MM.1S (cell line): ENCODE data around the gene MYL2.

ENCODE experiments used
- DNase-seq: peaks from one replicate; pipeline ENCODE4 v3.0.0-alpha.2; 2015
- H2AFZ ChIP-seq: fragments of 300-600 bp; sonication (generic); 2 replicates; pipeline ENCODE4 v1.6.0; 2016; ENCODE audit warnings: antibody characterized with exemption, low read length
- H3F3A ChIP-seq: fragments of 300-600 bp; sonication (generic); 2 replicates; pipeline ENCODE4 v1.6.1; 2016; ENCODE audit warnings: mild to moderate bottlenecking, antibody characterized with exemption, low read length, moderate library complexity, mixed read lengths; ENCODE audit not compliant: insufficient read depth
- H3K27ac ChIP-seq: fragments of 300-600 bp; sonication (generic); 2 replicates; pipeline ENCODE4 v1.5.1; 2016; ENCODE audit warnings: mild to moderate bottlenecking, low read length
- H3K27me3 ChIP-seq: fragments of 300-600 bp; sonication (generic); replicated peaks from 2 replicates; pipeline ENCODE4 v1.6.0; 2016; ENCODE audit warnings: low read length; ENCODE audit not compliant: insufficient read depth
- H3K36me3 ChIP-seq: fragments of 300-600 bp; sonication (generic); replicated peaks from 2 replicates; pipeline ENCODE4 v1.6.1; 2016; ENCODE audit warnings: mild to moderate bottlenecking, low read length, mixed read lengths; ENCODE audit not compliant: insufficient read depth
- H3K4me1 ChIP-seq: fragments of 300-600 bp; sonication (generic); 2 replicates; pipeline ENCODE4 v1.6.1; 2016; ENCODE audit warnings: low read length, mixed read lengths
- H3K4me2 ChIP-seq: fragments of 300-600 bp; sonication (generic); 2 replicates; pipeline ENCODE4 v1.6.0; 2016; ENCODE audit warnings: low read depth, low read length
- H3K4me3 ChIP-seq: fragments of 300-600 bp; sonication (generic); 2 replicates; pipeline ENCODE4 v1.5.1; 2016; ENCODE audit warnings: low read length, mixed read lengths
- H3K79me2 ChIP-seq: fragments of 300-600 bp; sonication (generic); 2 replicates; pipeline ENCODE4 v1.6.1; 2016; ENCODE audit warnings: mixed run types, low read length, mixed read lengths
- H3K9ac ChIP-seq: fragments of 300-600 bp; sonication (generic); 2 replicates; pipeline ENCODE4 v1.6.1; 2016; ENCODE audit warnings: low read length, mixed read lengths
- H3K9me2 ChIP-seq: fragments of 300-600 bp; sonication (generic); replicated peaks from 2 replicates; pipeline ENCODE4 v1.6.1; 2016; ENCODE audit warnings: mild to moderate bottlenecking, low read length, mixed read lengths; ENCODE audit not compliant: insufficient read depth
- H3K9me3 ChIP-seq: fragments of 300-600 bp; sonication (generic); replicated peaks from 2 replicates; pipeline ENCODE4 v1.6.1; 2016; ENCODE audit warnings: mild to moderate bottlenecking, low read length, mixed read lengths; ENCODE audit not compliant: insufficient read depth
- H4K20me1 ChIP-seq: fragments of 300-600 bp; sonication (generic); 2 replicates; pipeline ENCODE4 v1.6.1; 2016; ENCODE audit warnings: mild to moderate bottlenecking, low read length, moderate library complexity, mixed read lengths; ENCODE audit not compliant: insufficient read depth
- CTCF ChIP-seq: fragments of 300-600 bp; sonication (generic); IDR thresholded peaks from 2 replicates; pipeline ENCODE4 v1.5.1; 2016; ENCODE audit warnings: antibody characterized with exemption, low read length, mixed read lengths
- EZH2 ChIP-seq: fragments of 300-600 bp; sonication (generic); optimal IDR thresholded peaks from 2 replicates; pipeline ENCODE3; 2017; ENCODE audit warnings: low read depth, mild to moderate bottlenecking, antibody characterized with exemption, low read length, mixed read lengths
- EZH2phosphoT487 ChIP-seq: fragments of 300-600 bp; sonication (generic); IDR thresholded peaks from 2 replicates; pipeline ENCODE4 v1.6.1; 2018; ENCODE audit warnings: antibody characterized with exemption, low read length

Gene MYL2

GRCh38 chr12:110880651-110881050 is 39.7 kb downstream of the MYL2 start:
- no peak for TF ChIP-seq CTCF
- no peak for TF ChIP-seq EZH2phosphoT487
- TF ChIP-seq EZH2: no peak
- Histone ChIP-seq H3F3A (no peaks in the 10 kb centered on the region), H3K36me3 (no peaks in the 10 kb centered on the region), H3K4me1 (no peaks in the 10 kb centered on the region), H3K9me3 (no peaks in the 10 kb centered on the region), H3K79me2 (no peaks in the 10 kb centered on the region), H3K9me2 (no peaks in the 10 kb centered on the region), H4K20me1 (no peaks in the 10 kb centered on the region), H3K4me3 (no peak overlapping the region), H3K27ac (no peak overlapping the region), H3K4me2 (no peak overlapping the region), H2AFZ (no peak overlapping the region), H3K27me3 (no peaks in the 10 kb centered on the region), H3K9ac (no peak overlapping the region)
- DNase-seq: no peak

- H3K4me3 ChIP-seq: no peak overlapping the region
- H3K27ac ChIP-seq: no peak overlapping the region
- no peaks in the 10 kb centered on the region for H3K9me3 ChIP-seq
Observed at GRCh38 chr12:110874781-110875180, 45.6 kb downstream of the MYL2 start.

GRCh38 chr12:110874351-110874750 is 46.0 kb downstream of the MYL2 start:
- Histone ChIP-seq H3K27ac (no peak overlapping the region), H3K4me3 (no peak overlapping the region), H4K20me1 (no peaks in the 10 kb centered on the region), H3K4me1 (no peaks in the 10 kb centered on the region), H3K9ac (no peak overlapping the region), H3K36me3 (no peaks in the 10 kb centered on the region), H2AFZ (no peak overlapping the region), H3K4me2 (no peak overlapping the region), H3K9me3 (no peaks in the 10 kb centered on the region), H3F3A (no peaks in the 10 kb centered on the region), H3K9me2 (no peaks in the 10 kb centered on the region), H3K27me3 (no peaks in the 10 kb centered on the region), H3K79me2 (no peaks in the 10 kb centered on the region)
- TF ChIP-seq CTCF: no peak
- no peak for TF ChIP-seq EZH2
- TF ChIP-seq EZH2phosphoT487: no peak
- no peak for DNase-seq

More at GRCh38 chr12:110874781-110875180, 45.6 kb downstream of the MYL2 start:
- no peaks in the 10 kb centered on the region for H4K20me1 ChIP-seq
- no peaks in the 10 kb centered on the region for H3K79me2 ChIP-seq
- H2AFZ ChIP-seq: no peak overlapping the region
- H3K27me3 ChIP-seq: no peaks in the 10 kb centered on the region
- H3K4me2 ChIP-seq: no peak overlapping the region
- no peak for TF ChIP-seq EZH2
- no peak for TF ChIP-seq EZH2phosphoT487
- no peak for DNase-seq
- H3F3A ChIP-seq: no peaks in the 10 kb centered on the region
- H3K9ac ChIP-seq: no peak overlapping the region
- H3K36me3 ChIP-seq: no peaks in the 10 kb centered on the region
- H3K9me2 ChIP-seq: no peaks in the 10 kb centered on the region
- no peaks in the 10 kb centered on the region for H3K4me1 ChIP-seq

- no peak overlapping the region for H3K27ac ChIP-seq
Observed at GRCh38 chr12:110872100-110872499, 48.3 kb downstream of the MYL2 start.

More at GRCh38 chr12:110872100-110872499, 48.3 kb downstream of the MYL2 start:
- H2AFZ ChIP-seq: no peak overlapping the region
- H3K79me2 ChIP-seq: no peaks in the 10 kb centered on the region
- no peaks in the 10 kb centered on the region for H3K9me2 ChIP-seq
- no peaks in the 10 kb centered on the region for H3F3A ChIP-seq
- H3K27me3 ChIP-seq: no peaks in the 10 kb centered on the region
- no peaks in the 10 kb centered on the region for H4K20me1 ChIP-seq
- H3K9me3 ChIP-seq: no peaks in the 10 kb centered on the region
- H3K4me3 ChIP-seq: no peak overlapping the region
- no peaks in the 10 kb centered on the region for H3K36me3 ChIP-seq
- no peak overlapping the region for H3K9ac ChIP-seq
- H3K4me1 ChIP-seq: no peaks in the 10 kb centered on the region
- H3K4me2 ChIP-seq: no peak overlapping the region
- TF ChIP-seq CTCF (no peak), EZH2phosphoT487 (no peak), EZH2 (no peak)
- no peak for DNase-seq
